ENCODE data around the gene TACC3. TPM values are rescaled to one million over a fixed set of nuclear protein-coding genes. Genes with fewer than 3 reads are reported as not detected.

The TACC3 gene
- total RNA-seq, 1 donor from 2014 or later = 20.5 TPM

DNA sequence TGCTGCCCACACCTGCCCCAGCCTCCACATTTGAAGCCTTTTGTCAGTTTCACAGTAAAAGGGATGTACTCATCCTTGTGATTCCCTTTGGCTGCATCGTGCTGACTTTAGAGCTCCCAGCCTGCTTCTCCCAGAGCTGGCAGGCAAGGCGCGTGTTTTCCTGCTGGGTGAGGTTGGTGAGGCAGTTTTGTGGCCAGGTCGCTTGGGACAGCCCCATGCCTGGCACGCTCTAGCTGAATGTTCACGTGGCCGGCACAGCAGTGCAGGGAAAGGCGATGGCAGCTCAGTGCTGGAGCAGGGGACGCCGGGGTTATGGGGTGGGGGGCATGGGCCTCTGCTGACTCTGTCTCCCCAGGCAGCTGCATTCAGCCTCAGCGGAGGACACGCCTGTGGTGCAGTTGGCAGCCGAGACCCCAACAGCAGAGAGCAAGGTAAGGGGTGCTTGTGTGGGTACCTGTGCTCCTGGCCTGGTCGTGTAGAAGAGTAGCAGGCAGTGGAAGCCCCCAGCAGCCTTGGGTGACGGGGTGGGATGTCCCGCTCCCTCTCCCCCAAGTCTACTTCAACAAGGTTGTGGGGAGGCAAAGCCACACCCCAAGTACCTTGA lies 9.3 kb downstream of the TACC3 start:
- intact Hi-C loops (cut with micrococcal nuclease) = no loop called here

GRCh38 chr4:1731180-1731579 lies 9.9 kb downstream of the TACC3 start:
- H3K4me3 Mint-ChIP-seq = no peak overlapping the region
- H3K36me3 Mint-ChIP-seq (ENCODE audit: low read depth) = peaks cover 57% of the 10 kb centered on the region
- no peaks in the 10 kb centered on the region for H3K27me3 Mint-ChIP-seq
- no peaks in the 10 kb centered on the region for H3K9me3 Mint-ChIP-seq
- CTCF ChIA-PET = interaction anchor here (0.7 to 10.9 kb wide), 3 partner anchors 14 to 38 kb away, joined by 3 to 286 read pairs (median 3); no protein-coding TSS in a partner anchor
- ATAC-seq (ENCODE audit: low read depth) (no peak), DNase-seq (no peak)
- POLR2A ChIA-PET = no interaction called here
- H3K4me1 Mint-ChIP-seq = peaks cover 8% of the 10 kb centered on the region
- TF ChIP-seq, protein P1, sequence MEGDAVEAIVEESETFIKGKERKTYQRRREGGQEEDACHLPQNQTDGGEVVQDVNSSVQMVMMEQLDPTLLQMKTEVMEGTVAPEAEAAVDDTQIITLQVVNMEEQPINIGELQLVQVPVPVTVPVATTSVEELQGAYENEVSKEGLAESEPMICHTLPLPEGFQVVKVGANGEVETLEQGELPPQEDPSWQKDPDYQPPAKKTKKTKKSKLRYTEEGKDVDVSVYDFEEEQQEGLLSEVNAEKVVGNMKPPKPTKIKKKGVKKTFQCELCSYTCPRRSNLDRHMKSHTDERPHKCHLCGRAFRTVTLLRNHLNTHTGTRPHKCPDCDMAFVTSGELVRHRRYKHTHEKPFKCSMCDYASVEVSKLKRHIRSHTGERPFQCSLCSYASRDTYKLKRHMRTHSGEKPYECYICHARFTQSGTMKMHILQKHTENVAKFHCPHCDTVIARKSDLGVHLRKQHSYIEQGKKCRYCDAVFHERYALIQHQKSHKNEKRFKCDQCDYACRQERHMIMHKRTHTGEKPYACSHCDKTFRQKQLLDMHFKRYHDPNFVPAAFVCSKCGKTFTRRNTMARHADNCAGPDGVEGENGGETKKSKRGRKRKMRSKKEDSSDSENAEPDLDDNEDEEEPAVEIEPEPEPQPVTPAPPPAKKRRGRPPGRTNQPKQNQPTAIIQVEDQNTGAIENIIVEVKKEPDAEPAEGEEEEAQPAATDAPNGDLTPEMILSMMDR (IDR thresholded peaks at IDR 0.05) = no peak
- intact Hi-C loops (cut with micrococcal nuclease) = no loop called here
- H3K27ac Mint-ChIP-seq = no peak overlapping the region

More for the DNA sequence above, 9.3 kb downstream of the TACC3 start:
- H3K4me3 Mint-ChIP-seq = no peak overlapping the region
- H3K36me3 Mint-ChIP-seq (ENCODE audit: low read depth) = peaks cover 55% of the 10 kb centered on the region
- CTCF ChIA-PET = interaction anchor here (0.7 to 10.9 kb wide), 4 partner anchors 14 to 375 kb away, joined by 3 to 286 read pairs (median 3); no protein-coding TSS in a partner anchor
- POLR2A ChIA-PET = interaction anchor here (1.3 kb wide), 1 partner anchor 9 kb away, joined by 3 read pairs; the partner anchor contains the start of genes TACC3 and TMEM129
- TF ChIP-seq, protein P1 (IDR thresholded peaks at IDR 0.05) = no peak
- ATAC-seq (ENCODE audit: low read depth) = no peak
- H3K27me3 Mint-ChIP-seq = no peaks in the 10 kb centered on the region
- DNase-seq = no peak
- H3K9me3 Mint-ChIP-seq = no peaks in the 10 kb centered on the region
- peaks cover 11% of the 10 kb centered on the region for H3K4me1 Mint-ChIP-seq
- no peak overlapping the region for H3K27ac Mint-ChIP-seq

DNA sequence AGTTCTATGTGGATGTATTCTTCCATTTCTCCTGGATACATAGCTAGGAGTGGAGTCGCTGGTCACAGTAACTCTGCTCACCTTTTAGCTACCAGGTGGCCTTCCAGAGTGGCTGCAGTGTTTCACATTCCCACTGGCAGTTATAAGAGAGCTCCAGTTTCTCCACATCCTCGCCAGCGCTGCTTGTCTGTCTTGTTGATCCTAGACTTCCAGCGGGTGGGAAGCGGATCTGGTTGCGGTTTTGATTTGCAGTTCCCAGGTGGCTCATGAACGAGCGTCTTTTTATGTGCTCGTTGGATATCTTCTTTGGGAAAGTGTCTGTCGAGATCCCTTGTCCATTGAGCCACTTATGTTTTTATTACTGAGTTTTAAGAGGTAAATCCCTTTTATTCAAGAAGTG lies 11.6 kb downstream of the TACC3 start:
- no peak for ATAC-seq (ENCODE audit: low read depth)
- peaks cover 4% of the 10 kb centered on the region for H3K4me1 Mint-ChIP-seq
- intact Hi-C loops (cut with micrococcal nuclease) = no loop called here
- ChIA-PET CTCF (interaction anchor here (1.0 to 10.9 kb wide), 2 partner anchors 15 to 39 kb away, joined by 4 to 286 read pairs; no protein-coding TSS in a partner anchor), POLR2A (no interaction called here)
- H3K27ac Mint-ChIP-seq = no peak overlapping the region
- peaks cover under 1% of the 10 kb centered on the region for H3K9me3 Mint-ChIP-seq
- TF ChIP-seq, protein P1 (IDR thresholded peaks at IDR 0.05) = no peak
- DNase-seq = no peak
- no peak overlapping the region for H3K4me3 Mint-ChIP-seq
- peaks cover 65% of the 10 kb centered on the region for H3K36me3 Mint-ChIP-seq (ENCODE audit: low read depth)
- H3K27me3 Mint-ChIP-seq = no peaks in the 10 kb centered on the region

DNA sequence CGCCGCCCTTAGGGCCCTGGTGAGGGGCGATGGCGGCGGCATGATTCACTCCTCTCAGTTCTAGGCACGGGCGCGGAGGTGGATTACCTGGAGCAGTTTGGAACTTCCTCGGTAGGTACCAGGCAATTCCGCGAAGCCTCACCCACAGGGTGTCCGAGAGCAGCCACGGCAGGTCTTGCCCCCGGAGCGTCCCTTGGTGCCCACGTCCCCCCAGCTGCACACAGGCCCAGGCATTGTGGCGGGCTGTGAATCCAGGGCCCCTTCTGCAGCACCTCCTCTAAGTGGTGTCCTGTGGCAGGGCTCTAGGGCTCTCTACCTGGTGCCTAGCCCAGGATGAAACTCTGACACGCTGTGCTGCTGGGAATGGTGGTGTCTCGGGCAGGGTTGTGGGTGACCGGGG lies 13.9 kb downstream of the TACC3 start:
- ATAC-seq (ENCODE audit: low read depth) (no peak), DNase-seq (no peak)
- Mint-ChIP-seq H3K27ac (no peak overlapping the region), H3K27me3 (no peaks in the 10 kb centered on the region), H3K4me3 (no peak overlapping the region), H3K9me3 (peaks cover 7% of the 10 kb centered on the region), H3K36me3 (ENCODE audit: low read depth) (peaks cover 67% of the 10 kb centered on the region), H3K4me1 (no peaks in the 10 kb centered on the region)
- ChIA-PET CTCF (no interaction called here), POLR2A (no interaction called here)
- intact Hi-C loops (cut with micrococcal nuclease) = no loop called here
- TF ChIP-seq, protein P1 (IDR thresholded peaks at IDR 0.05) = no peak

GRCh38 chr4:1736812-1737211 lies 15.5 kb downstream of the TACC3 start:
- POLR2A ChIA-PET = no interaction called here
- CTCF ChIA-PET = no interaction called here
- no peak for DNase-seq
- intact Hi-C loops (cut with micrococcal nuclease) = no loop called here
- Mint-ChIP-seq H3K27ac (no peak overlapping the region), H3K27me3 (no peaks in the 10 kb centered on the region), H3K36me3 (ENCODE audit: low read depth) (peaks cover 67% of the 10 kb centered on the region), H3K4me1 (no peaks in the 10 kb centered on the region), H3K9me3 (peaks cover 7% of the 10 kb centered on the region), H3K4me3 (no peak overlapping the region)
- ATAC-seq (ENCODE audit: low read depth) = no peak
- TF ChIP-seq, protein P1 (IDR thresholded peaks at IDR 0.05) = no peak
